ENCODE results near the gene LNX1.

LNX1 gene

GRCh38 chr4:53571936-53572599 lies 19.2 kb downstream of the LNX1 start:
- DNase-seq (ENCODE audit: low read depth), result no peak

DNA sequence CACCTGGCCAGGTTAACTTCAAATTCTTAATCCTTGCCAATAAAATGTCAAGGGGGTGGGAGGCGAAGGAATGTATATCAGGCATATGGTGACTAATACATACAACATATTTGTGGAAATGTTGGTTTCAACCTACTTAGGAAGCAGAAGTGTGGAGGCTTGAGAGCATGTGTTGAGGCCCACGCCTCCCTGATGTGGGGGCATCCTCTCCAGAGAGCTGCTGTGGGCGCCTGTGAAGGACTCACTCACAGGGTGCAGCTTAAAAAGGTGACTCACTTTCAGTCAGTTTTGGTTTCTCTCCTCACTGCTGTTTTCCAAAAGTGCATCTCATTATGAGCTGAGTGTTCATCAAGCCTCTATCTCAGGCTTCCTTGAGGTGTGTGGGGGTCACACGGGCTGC lies 27.5 kb downstream of the LNX1 start:
- DNase-seq (ENCODE audit: low read depth), result no peak

GRCh38 chr4:53562409-53562808 lies 28.9 kb downstream of the LNX1 start:
- DNase-seq (ENCODE audit: low read depth), result no peak

DNA sequence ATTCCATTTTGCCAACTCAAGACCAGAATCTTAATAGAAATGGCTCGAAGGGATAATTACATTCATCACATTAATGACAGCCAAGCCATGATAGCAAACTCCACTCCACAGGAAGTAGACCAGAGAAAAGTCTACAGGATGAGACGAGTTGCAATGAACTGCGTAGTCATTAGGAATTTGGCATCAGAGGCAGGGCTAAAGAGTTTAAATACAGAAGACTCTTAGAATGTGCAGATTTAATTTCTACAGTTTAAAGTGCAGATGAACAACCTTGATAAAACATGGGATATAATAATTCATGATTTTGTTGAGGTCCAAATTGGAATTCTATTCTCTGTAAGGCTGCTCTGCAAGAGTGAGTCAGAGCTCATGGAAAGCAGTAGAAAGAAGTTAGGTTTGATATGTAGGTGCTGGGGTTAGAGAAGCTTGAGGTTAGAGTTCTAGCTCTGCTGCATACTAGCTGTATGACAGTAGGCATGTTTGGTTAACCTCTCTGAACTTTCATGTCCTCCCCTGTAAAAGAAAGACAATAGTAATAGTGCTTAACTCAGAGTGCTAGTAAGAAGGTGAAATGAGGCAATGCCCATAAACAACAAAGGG lies 32.2 kb downstream of the LNX1 start:
- DNase-seq (ENCODE audit: low read depth), result no peak

GRCh38 chr4:53558065-53558801 lies 33.1 kb downstream of the LNX1 start:
- DNase-seq (ENCODE audit: low read depth), result no peak

DNA sequence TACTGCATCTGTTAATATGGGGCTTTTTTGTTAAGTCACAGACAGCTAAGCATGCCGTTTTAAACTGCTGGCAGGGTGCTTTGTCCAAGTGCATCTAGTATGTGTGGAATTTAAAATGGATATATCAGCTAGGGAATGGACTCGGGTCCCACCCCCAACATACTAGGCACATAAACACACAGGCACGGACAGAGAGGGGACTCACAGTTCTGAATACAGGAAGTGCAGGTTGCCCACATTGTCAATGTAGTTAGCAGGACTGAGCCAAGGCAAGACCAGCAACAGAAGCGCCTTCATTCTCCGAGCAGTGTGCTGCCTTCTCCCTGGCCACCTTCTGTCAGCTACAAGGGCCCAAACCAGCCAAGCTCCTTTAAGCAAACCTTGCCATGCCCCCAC lies 33.6 kb downstream of the LNX1 start:
- no peak for DNase-seq (ENCODE audit: low read depth)

- no peak for DNase-seq (ENCODE audit: low read depth)
Observed at GRCh38 chr4:53556651-53557050, 34.6 kb downstream of the LNX1 start.

GRCh38 chr4:53553486-53554210 lies 37.6 kb downstream of the LNX1 start:
- no peak for DNase-seq (ENCODE audit: low read depth)

DNA sequence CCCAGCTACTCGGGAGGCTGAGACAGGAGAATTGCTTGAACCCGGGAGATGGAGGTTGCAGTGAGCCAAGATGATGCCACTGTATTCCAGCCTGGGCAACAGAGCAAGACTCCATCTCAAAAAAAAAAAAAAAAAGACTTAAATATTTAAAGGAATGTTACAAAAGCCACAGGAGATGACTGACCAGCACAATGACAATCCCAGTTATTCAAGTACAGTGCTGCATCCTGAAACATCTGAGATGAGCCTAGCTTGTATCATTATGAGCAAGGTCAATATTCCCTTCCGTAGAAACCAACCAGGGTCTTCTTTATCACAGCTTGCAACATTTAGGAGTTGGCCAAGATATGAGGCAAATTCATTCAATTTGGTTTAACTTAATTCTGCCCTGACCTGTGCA lies 38.6 kb downstream of the LNX1 start:
- no peak for DNase-seq (ENCODE audit: low read depth)

- DNase-seq (ENCODE audit: low read depth), result no peak
Observed at GRCh38 chr4:53551958-53552357, 39.3 kb downstream of the LNX1 start.

GRCh38 chr4:53551281-53551864 lies 39.9 kb downstream of the LNX1 start:
- DNase-seq (ENCODE audit: low read depth), result no peak

DNA sequence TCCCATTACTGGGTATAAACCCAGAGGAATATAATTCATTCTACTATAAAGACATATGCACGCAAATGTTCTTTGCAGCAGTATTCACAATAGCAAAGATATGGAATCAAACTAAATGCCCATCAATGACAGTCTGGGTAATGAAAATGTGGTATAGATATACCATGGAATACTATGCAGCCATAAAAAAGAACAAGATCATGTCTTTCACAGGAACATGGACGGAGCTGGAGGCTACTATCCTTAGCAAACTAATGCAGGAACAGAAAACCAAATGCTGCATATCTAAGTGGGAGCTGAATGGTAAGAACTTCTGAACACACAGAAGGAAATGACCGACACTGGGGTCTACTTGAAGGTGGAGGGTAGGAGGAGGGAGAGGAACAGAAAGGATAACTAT lies 42.6 kb downstream of the LNX1 start:
- no peak for DNase-seq (ENCODE audit: low read depth)

GRCh38 chr4:53547983-53548382 lies 43.3 kb downstream of the LNX1 start:
- no peak for DNase-seq (ENCODE audit: low read depth)

- DNase-seq (ENCODE audit: low read depth), result no peak
Observed at GRCh38 chr4:53545942-53546581, 45.2 kb downstream of the LNX1 start.

- DNase-seq (ENCODE audit: low read depth), result no peak
Observed at GRCh38 chr4:53545273-53545672, 46.0 kb downstream of the LNX1 start.

DNA sequence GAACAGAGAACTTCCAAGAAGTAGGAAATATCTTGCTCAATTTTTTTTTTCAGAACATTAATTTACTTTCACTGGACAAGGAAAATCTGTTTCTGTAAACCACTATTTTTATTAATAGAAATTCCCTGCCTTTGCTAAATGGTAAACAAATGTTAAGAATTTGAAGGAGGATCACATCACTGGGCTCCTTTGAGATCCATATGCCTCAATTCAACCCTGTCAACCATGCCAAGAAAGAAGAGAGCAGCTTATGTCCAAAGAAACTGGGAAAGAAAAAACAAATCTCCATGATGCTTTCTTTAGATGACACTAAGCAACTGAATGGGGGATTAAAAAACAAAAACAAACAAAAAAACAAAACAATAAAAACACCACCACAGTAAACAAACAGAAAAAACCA lies 47.7 kb downstream of the LNX1 start:
- no peak for DNase-seq (ENCODE audit: low read depth)

GRCh38 chr4:53541577-53542206 lies 49.6 kb downstream of the LNX1 start:
- no peak for DNase-seq (ENCODE audit: low read depth)

GRCh38 chr4:53538756-53539155 lies 52.5 kb downstream of the LNX1 start:
- DNase-seq (ENCODE audit: low read depth), result no peak

GRCh38 chr4:53537606-53538005 lies 53.7 kb downstream of the LNX1 start:
- DNase-seq (ENCODE audit: low read depth), result no peak

- no peak for DNase-seq (ENCODE audit: low read depth)
Observed at GRCh38 chr4:53536328-53536727, 55.0 kb downstream of the LNX1 start.

DNA sequence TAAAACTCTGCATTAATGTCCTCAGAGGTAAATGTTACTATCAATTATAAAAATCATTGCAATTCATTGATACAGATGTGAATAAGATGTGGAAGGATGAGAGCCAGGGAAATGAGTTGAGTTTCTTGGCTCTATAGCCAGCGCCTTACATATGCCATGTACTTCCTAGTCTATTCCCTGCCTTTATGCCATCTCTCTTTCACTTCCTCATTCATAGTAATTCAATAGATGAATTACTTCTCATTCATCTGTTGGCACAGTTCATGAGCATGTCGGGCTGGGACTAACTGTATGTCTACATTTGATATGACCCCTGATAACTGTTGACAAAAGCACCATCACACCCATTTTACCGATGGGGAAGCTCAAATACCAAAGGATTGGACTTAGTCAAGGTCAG lies 55.7 kb downstream of the LNX1 start:
- DNase-seq (ENCODE audit: low read depth), result no peak

Data from stimulated activated CD4-positive, alpha-beta T cell treated with anti-CD3 and anti-CD28 coated beads, Interleukin-2, amount 100 ng/mL, for 4 hours (primary cell).